Fibroblast of the aortic adventitia (primary cell): ENCODE measurements around the gene SLX9. TPM values are rescaled to one million over a fixed set of nuclear protein-coding genes. Genes with fewer than 3 reads are reported as not detected.

Experiments
- DNase-seq: peaks from one replicate; pipeline ENCODE4 v3.0.0-alpha.2; 2010; ENCODE audit warnings: low read depth
- H3K4me3 ChIP-seq: 2 replicates; pipeline ENCODE4 v1.5.1; 2011; ENCODE audit warnings: low read depth, mild to moderate bottlenecking, control low read depth, low read length, moderate library complexity
- CTCF ChIP-seq: IDR thresholded peaks from 2 replicates; pipeline ENCODE4 v1.5.1; 2011; ENCODE audit warnings: mild to moderate bottlenecking, low read length, control low read depth, inconsistent platforms; ENCODE audit not compliant: insufficient read depth
- total RNA-seq: library from RNA; depleted of rRNA; stranded (reverse); fragments of >200 nt; gene quantifications from 2 replicates; pipeline ENCODE4 v1.2.3, GENCODE V29; 2012; ENCODE audit warnings: low replicate concordance

SLX9 gene
- total RNA-seq, 1 donor, result 6.0 TPM

GRCh38 chr21:45026066-45026745 lies 86.4 kb downstream of the SLX9 start:
- no peak for TF ChIP-seq CTCF
- no peak overlapping the region for H3K4me3 ChIP-seq
- no peak for DNase-seq

Other genes with a start within 250 kb of the SLX9 start
- gene KRTAP10-12, start 242.9 kb upstream of the SLX9 start, total RNA-seq, result not detected in 2 replicates
- 0.08 TPM in 1 of 2 replicates, not detected in the other for gene TSPEAR, start 228.5 kb upstream of the SLX9 start, total RNA-seq
- gene UBE2G2, start 138.2 kb upstream of the SLX9 start, total RNA-seq, result 64.2 and 96.3 TPM in 2 replicates
- 43.2 and 130 TPM in 2 replicates for gene SUMO3, start 122.0 kb upstream of the SLX9 start, total RNA-seq
- gene PTTG1IP, start 66.3 kb upstream of the SLX9 start, total RNA-seq, result 226 and 233 TPM in 2 replicates
- 0.09 TPM in 1 of 2 replicates, not detected in the other for gene ITGB2, start 19.1 kb upstream of the SLX9 start, total RNA-seq
- 2.1 and 7.0 TPM in 2 replicates for gene ADARB1, start 134.6 kb downstream of the SLX9 start, total RNA-seq